ENCODE results near the gene EFNB3. TPM values are rescaled to one million over a fixed set of nuclear protein-coding genes. Genes with fewer than 3 reads are reported as not detected.
A peak's percentile ranks its signal among the peaks of the same experiment; 100 is the strongest.

Gene EFNB3
- total and polyA plus RNA-seq, 2 of the 4 experiments (the other 2 are of a cell fraction) = 0.54 to 2.0 TPM

- no peak for TF ChIP-seq MAZ (IDR thresholded peaks at IDR 0.05; ENCODE audit: borderline replicate concordance, low read depth, low read length)
- no peak for TF ChIP-seq MXI1 (IDR thresholded peaks at IDR 0.05; ENCODE audit: borderline replicate concordance, low read depth, low read length)
Observed at GRCh38 chr17:7745748-7746470, 40.9 kb downstream of the EFNB3 start (continued).

GRCh38 chr17:7747635-7748071, 42.7 kb downstream of the EFNB3 start:
- peak overlapping the region; percentile 71 for H2AFZ ChIP-seq (replicated peaks; ENCODE audit: low read length, poor library complexity)
- intact Hi-C loops (cut with micrococcal nuclease) (loop anchor here (2.0 kb wide), 1 partner anchor 97 kb away; no protein-coding TSS in a partner anchor), in situ Hi-C loops (cut with MboI; ENCODE audit: low sequenced_read_pairs) (loop anchor here (25.0 kb wide), 1 partner anchor 240 kb away; no protein-coding TSS in a partner anchor), dilution Hi-C loops (cut with HindIII; ENCODE audit: low sequenced_read_pairs, unreplicated experiment) (no loop called here)
- no peaks in the 10 kb centered on the region for H3K27me3 ChIP-seq (ENCODE audit: control insufficient read depth, insufficient read depth, low read length)
- H3K36me3 ChIP-seq (ENCODE audit: control insufficient read depth, insufficient read depth, low read length) = no peaks in the 10 kb centered on the region
- H3K9me1 ChIP-seq (ENCODE audit: insufficient read depth, low read length) = no peaks in the 10 kb centered on the region
- POLR2A ChIA-PET (ENCODE audit: unreplicated experiment) = no interaction called here
- peak overlapping the region; percentile 90 for H3K23ac ChIP-seq (ENCODE audit: low read depth, low read length)
- peak overlapping the region; percentile 50; the same call in 1 of the 2 replicates for H3K9ac ChIP-seq (ENCODE audit: low read depth, low read length)
- peak overlapping the region; percentile 56 for H2AK5ac ChIP-seq (ENCODE audit: low read depth, low read length)
- peak overlapping the region; percentile 50 to 92 for H4K8ac ChIP-seq (ENCODE audit: low read depth in 2 of 2, low read length in 2 of 2)
- peak overlapping the region; percentile 93 for H2BK20ac ChIP-seq (ENCODE audit: low read depth, low read length)
- H4K91ac ChIP-seq (ENCODE audit: insufficient read depth, low read depth, low read length) = peak overlapping the region; percentile 84
- H3K79me1 ChIP-seq (ENCODE audit: low read depth in 1 of 2, low read length in 2 of 2) = no peaks in the 10 kb centered on the region
- WGBS, 2 experiments (ENCODE audit: extremely low coverage in 2 of 2, insufficient read length in 1 of 2) = 25% methylated on average over 1 of the region's 4 CpGs; no CpG with 5 or more reads in 1 of the 2 experiments
- H2BK5ac ChIP-seq (ENCODE audit: low read depth, low read length, poor library complexity, severe bottlenecking) = peak overlapping the region; percentile 97
- peak overlapping the region; percentile 99 for H3K18ac ChIP-seq (ENCODE audit: low read depth, low read length)
- no TSS peak for BruUV-seq (replicated peaks)
- H3K4me1 ChIP-seq (ENCODE audit: control insufficient read depth, insufficient read depth, low read length) = peaks cover 26% of the 10 kb centered on the region
- peak; percentile 63 for ATAC-seq (ENCODE audit: low read depth)
- H3K27ac ChIP-seq (ENCODE audit: insufficient read depth, low read length) = peak overlapping the region; percentile 98; the same call in 1 of the 2 replicates
- peak overlapping the region; percentile 91 for H3K56ac ChIP-seq (ENCODE audit: extremely low read depth, insufficient read depth, low read length)
- H2BK15ac ChIP-seq (ENCODE audit: low read depth, low read length) = peak overlapping the region; percentile 82; the same call in 2 of the 3 replicates
- peak; percentile 72 for DNase-seq
- H2AK9ac ChIP-seq (replicated peaks; ENCODE audit: low read depth, low read length, poor library complexity) = peak overlapping the region; percentile 65
- TF ChIP-seq CHD1 (IDR thresholded peaks at IDR 0.05; ENCODE audit: low read depth, low read length) (no peak), CEBPB (IDR thresholded peaks at IDR 0.05; ENCODE audit: low read depth, low read length) (peak; percentile 26; the same call in 1 of the 2 replicates)
- H4K20me1 ChIP-seq (ENCODE audit: insufficient read depth, low read length) = no peaks in the 10 kb centered on the region
- H3K4ac ChIP-seq (ENCODE audit: low read depth, low read length) = peak overlapping the region; percentile 86
- no peak overlapping the region for H3K4me3 ChIP-seq (ENCODE audit: insufficient read depth, low read depth, low read length)
- H3K9me3 ChIP-seq (ENCODE audit: control insufficient read depth, insufficient read depth, low read length) = no peaks in the 10 kb centered on the region
- peak overlapping the region; percentile 92; the same call in 1 of the 2 replicates for H4K5ac ChIP-seq (ENCODE audit: low read depth, low read length)
- peak overlapping the region; percentile 81 for H3K14ac ChIP-seq (replicated peaks; ENCODE audit: low read depth, low read length)
- CTCF ChIA-PET = interaction anchor here (0.9 to 2.1 kb wide), 4 partner anchors 35 to 165 kb away, joined by 3 to 7 read pairs (median 4); partner anchors contain the start of gene WRAP53
- H2BK120ac ChIP-seq (ENCODE audit: low read depth, low read length) = peak overlapping the region; percentile 94
- peak overlapping the region; percentile 96 for H3K4me2 ChIP-seq (ENCODE audit: low read depth, low read length)
